Activated T-cell treated with anti-CD3 and anti-CD28 coated beads, Interleukin-2, amount 50 U/mL, for 72 hours (primary cell): ENCODE results near the gene SPATA12. TPM values are rescaled to one million over a fixed set of nuclear protein-coding genes. Genes with fewer than 3 reads are reported as not detected.
"Not testable (repeated sequence)": the region's sequence is repeated elsewhere in the genome, so short reads cannot be mapped to it uniquely, and the experiment has no call there.

Experiments
- ATAC-seq, 2 donors: fragments of 150-1000 bp; cut with Tn5 transposase; replicated peaks in 1 of 2; 2 replicates each; pipeline ENCODE4 v1.10.0; 2021; ENCODE audit warnings: moderate library complexity in 2 of 2, mild to moderate bottlenecking in 1 of 2
- DNase-seq, 2 donors: peaks; one replicate each; pipeline ENCODE4 v3.0.0; 2021 to 2022; ENCODE audit warnings: mixed read lengths in 1 of 2
- H3K27ac Mint-ChIP-seq: one replicate; pipeline ENCODE4 v1.8.0; 2022; ENCODE audit warnings: mild to moderate bottlenecking, moderate library complexity, mixed read lengths
- H3K27me3 Mint-ChIP-seq: one replicate; pipeline ENCODE4 v1.8.0; 2022; ENCODE audit warnings: low read depth, mixed read lengths
- H3K36me3 Mint-ChIP-seq, 2 donors: one replicate each; pipeline ENCODE4 v1.8.0; 2022; ENCODE audit warnings: mixed read lengths in 2 of 2, mild to moderate bottlenecking in 1 of 2; ENCODE audit not compliant: insufficient read depth in 2 of 2
- H3K4me1 Mint-ChIP-seq: one replicate; pipeline ENCODE4 v1.8.0; 2022; ENCODE audit warnings: low read depth, mixed read lengths
- H3K4me3 Mint-ChIP-seq, 2 donors: one replicate each; pipeline ENCODE4 v1.8.0; 2022; ENCODE audit warnings: mild to moderate bottlenecking in 2 of 2, mixed read lengths in 2 of 2, moderate library complexity in 2 of 2
- H3K9me3 Mint-ChIP-seq, 2 donors: one replicate each; pipeline ENCODE4 v1.8.0; 2022; ENCODE audit warnings: mixed read lengths in 2 of 2
- total RNA-seq, 2 donors: library from RNA; stranded (reverse); gene quantifications; one replicate each; pipeline ENCODE4 v1.2.3, GENCODE V29; 2022

The SPATA12 gene
- total RNA-seq, 2 donors from 2014 or later = not detected

- Mint-ChIP-seq H3K4me3 (peak overlapping the region; percentile 63 to 81), H3K36me3 (no peaks in the 10 kb centered on the region), H3K27me3 (peaks cover 59% of the 10 kb centered on the region), H3K4me1 (peaks cover 5% of the 10 kb centered on the region), H3K27ac (no peak overlapping the region), H3K9me3 (no peaks in the 10 kb centered on the region)
- ATAC-seq (peak; percentile 58 to 62), DNase-seq (peak; percentile 22 to 35)
Measured at GRCh38 chr3:57078635-57079473, 18.4 kb downstream of the SPATA12 start.

GRCh38 chr3:57079474-57079831, 19.0 kb downstream of the SPATA12 start:
- H3K27me3 Mint-ChIP-seq = peaks cover 56% of the 10 kb centered on the region
- peaks cover 5% of the 10 kb centered on the region for H3K4me1 Mint-ChIP-seq
- no peak for DNase-seq
- ATAC-seq = peak in 1 of 2 donors; percentile 2
- no peaks in the 10 kb centered on the region for H3K36me3 Mint-ChIP-seq
- H3K4me3 Mint-ChIP-seq = peak overlapping the region in 1 of 2 donors; percentile 48
- no peaks in the 10 kb centered on the region for H3K9me3 Mint-ChIP-seq
- no peak overlapping the region for H3K27ac Mint-ChIP-seq

GRCh38 chr3:57080171-57080570, 19.7 kb downstream of the SPATA12 start:
- ATAC-seq (no peak), DNase-seq (no peak)
- peaks cover 5% of the 10 kb centered on the region for H3K4me1 Mint-ChIP-seq
- no peaks in the 10 kb centered on the region for H3K36me3 Mint-ChIP-seq
- peak overlapping the region; percentile 27 to 33 for H3K4me3 Mint-ChIP-seq
- H3K9me3 Mint-ChIP-seq = no peaks in the 10 kb centered on the region
- H3K27ac Mint-ChIP-seq = no peak overlapping the region
- peaks cover 54% of the 10 kb centered on the region for H3K27me3 Mint-ChIP-seq

- Mint-ChIP-seq H3K36me3 (no peaks in the 10 kb centered on the region), H3K27me3 (peaks cover 44% of the 10 kb centered on the region), H3K4me3 (no peak overlapping the region), H3K4me1 (peaks cover 5% of the 10 kb centered on the region), H3K9me3 (no peaks in the 10 kb centered on the region), H3K27ac (no peak overlapping the region)
- DNase-seq (no peak), ATAC-seq (no peak)
Measured at GRCh38 chr3:57081173-57081572, 20.7 kb downstream of the SPATA12 start.

- no peaks in the 10 kb centered on the region for H3K36me3 Mint-ChIP-seq
- no peak overlapping the region for H3K4me3 Mint-ChIP-seq
- peaks cover 5% of the 10 kb centered on the region for H3K4me1 Mint-ChIP-seq
- no peaks in the 10 kb centered on the region for H3K9me3 Mint-ChIP-seq
- peaks cover 31% of the 10 kb centered on the region for H3K27me3 Mint-ChIP-seq
- DNase-seq (no peak), ATAC-seq (no peak)
- no peak overlapping the region for H3K27ac Mint-ChIP-seq
Measured at GRCh38 chr3:57082481-57082880, 22.0 kb downstream of the SPATA12 start.

GRCh38 chr3:57083266-57083995, 23.0 kb downstream of the SPATA12 start:
- not testable (repeated sequence) for DNase-seq, H3K4me1 Mint-ChIP-seq, H3K27ac Mint-ChIP-seq, H3K4me3 Mint-ChIP-seq, ATAC-seq, H3K9me3 Mint-ChIP-seq, H3K36me3 Mint-ChIP-seq
- peaks cover 22% of the 10 kb centered on the region for H3K27me3 Mint-ChIP-seq

DNA sequence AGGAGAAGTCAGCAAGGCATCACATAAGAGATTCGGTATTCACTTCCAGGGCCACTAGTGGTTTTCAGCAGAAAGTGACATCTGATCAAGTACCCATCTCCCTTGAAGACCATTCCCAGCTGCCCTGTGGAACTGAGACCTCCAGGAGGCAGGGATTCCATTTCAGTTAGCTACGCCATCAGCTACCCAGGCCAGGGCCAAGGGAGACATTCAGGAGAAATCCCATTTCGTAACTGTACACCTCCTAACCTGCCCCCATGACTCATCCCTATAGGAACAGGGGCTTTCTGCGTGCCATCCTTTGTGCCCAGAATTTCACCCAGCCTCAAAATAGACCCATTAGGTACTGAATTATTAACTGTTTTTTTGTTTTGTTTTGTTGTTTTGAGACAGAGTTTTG, 24.7 kb downstream of the SPATA12 start:
- DNase-seq = no peak
- peaks cover 16% of the 10 kb centered on the region for H3K27me3 Mint-ChIP-seq
- H3K36me3 Mint-ChIP-seq = no peaks in the 10 kb centered on the region
- no peak overlapping the region for H3K27ac Mint-ChIP-seq
- H3K4me1 Mint-ChIP-seq = no peaks in the 10 kb centered on the region
- H3K9me3 Mint-ChIP-seq = no peaks in the 10 kb centered on the region
- no peak for ATAC-seq
- H3K4me3 Mint-ChIP-seq = no peak overlapping the region

DNA sequence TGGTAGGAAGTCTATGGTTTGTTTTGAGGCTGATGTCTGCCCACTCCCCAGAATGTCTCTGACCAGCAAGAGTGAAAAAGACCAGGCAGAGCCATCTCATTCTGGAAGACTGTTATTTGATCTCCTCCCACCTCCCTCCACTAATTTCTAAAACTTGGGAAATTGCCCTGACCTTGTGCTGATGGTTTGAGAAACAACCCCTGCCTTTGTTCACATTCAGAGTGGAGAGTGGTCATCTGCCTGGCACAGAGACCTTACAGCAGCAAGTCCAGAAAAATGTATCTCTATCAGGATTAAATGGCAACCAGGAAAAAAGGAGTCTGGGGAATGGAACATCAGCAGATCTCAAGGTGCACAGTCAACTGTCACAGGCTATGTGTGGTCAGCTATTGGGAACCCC, 25.7 kb downstream of the SPATA12 start:
- Mint-ChIP-seq H3K4me3 (no peak overlapping the region), H3K27ac (no peak overlapping the region), H3K4me1 (no peaks in the 10 kb centered on the region), H3K27me3 (peaks cover 12% of the 10 kb centered on the region), H3K9me3 (no peaks in the 10 kb centered on the region), H3K36me3 (no peaks in the 10 kb centered on the region)
- DNase-seq = no peak
- no peak for ATAC-seq

DNA sequence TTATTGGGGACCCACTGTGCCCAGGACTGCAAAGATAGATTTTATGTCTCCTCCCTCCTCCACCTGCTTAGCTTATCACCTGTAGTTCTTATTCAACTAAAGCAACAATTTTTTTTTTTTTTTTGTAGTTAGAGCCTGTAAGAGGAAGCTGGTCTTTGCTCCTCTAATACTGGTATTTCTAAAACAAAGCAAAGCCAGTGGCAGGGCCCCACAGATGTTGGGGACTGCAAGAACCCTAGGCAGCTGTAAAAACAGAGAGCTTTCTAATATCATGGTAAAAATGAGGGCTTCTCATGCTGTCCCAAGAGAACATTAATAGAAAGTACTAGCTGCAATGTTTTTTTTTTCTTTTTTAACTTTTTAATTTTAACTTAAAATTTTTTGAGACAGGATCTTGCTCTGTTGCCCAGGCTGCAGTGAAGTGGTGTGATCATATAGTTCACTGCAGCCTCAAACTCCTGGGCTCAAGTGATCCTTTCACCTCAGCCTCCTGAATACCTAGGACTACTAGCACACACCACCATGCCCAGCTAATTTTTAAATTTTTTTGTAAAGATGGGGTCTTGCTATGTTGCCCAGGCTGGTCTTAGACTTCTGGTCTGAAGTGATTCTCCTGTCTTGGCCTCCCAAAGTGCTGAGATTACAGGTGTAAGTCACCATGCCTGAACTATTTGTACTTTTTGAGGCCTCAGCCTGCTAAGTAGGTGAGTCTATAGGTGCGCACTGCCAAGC, 27.1 kb downstream of the SPATA12 start:
- Mint-ChIP-seq H3K27me3 (peaks cover 12% of the 10 kb centered on the region), H3K36me3 (no peaks in the 10 kb centered on the region), H3K4me3 (no peak overlapping the region), H3K27ac (no peak overlapping the region), H3K4me1 (no peaks in the 10 kb centered on the region), H3K9me3 (no peaks in the 10 kb centered on the region)
- ATAC-seq (no peak), DNase-seq (no peak)

DNA sequence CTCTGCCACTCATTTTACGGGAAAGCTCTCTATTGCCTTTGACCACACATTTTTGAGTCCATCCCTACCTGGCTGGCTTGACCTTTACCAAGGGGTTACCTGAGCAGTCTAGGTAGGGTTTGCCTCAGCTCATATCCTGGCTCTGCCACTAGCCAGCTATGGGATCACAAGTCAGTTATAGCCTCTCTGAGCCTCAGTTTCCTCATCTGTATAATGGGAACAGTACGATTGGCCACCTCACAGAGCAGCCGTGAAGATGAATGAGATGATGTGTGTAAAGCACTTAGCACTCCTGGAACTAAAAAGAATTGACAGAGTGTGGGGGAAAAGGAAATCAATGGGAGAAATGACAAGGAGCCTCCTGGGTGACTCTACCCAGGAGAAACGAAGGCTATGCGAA, 28.0 kb downstream of the SPATA12 start:
- H3K4me1 Mint-ChIP-seq = no peaks in the 10 kb centered on the region
- H3K4me3 Mint-ChIP-seq = no peak overlapping the region
- DNase-seq (no peak), ATAC-seq (no peak)
- H3K9me3 Mint-ChIP-seq = no peaks in the 10 kb centered on the region
- no peak overlapping the region for H3K27ac Mint-ChIP-seq
- peaks cover 12% of the 10 kb centered on the region for H3K27me3 Mint-ChIP-seq
- H3K36me3 Mint-ChIP-seq = no peaks in the 10 kb centered on the region

- Mint-ChIP-seq H3K36me3 (no peaks in the 10 kb centered on the region), H3K9me3 (no peaks in the 10 kb centered on the region), H3K4me3 (no peak overlapping the region), H3K27me3 (peaks cover 12% of the 10 kb centered on the region), H3K27ac (no peak overlapping the region), H3K4me1 (no peaks in the 10 kb centered on the region)
- DNase-seq (no peak), ATAC-seq (no peak)
Measured at GRCh38 chr3:57089043-57089442, 28.6 kb downstream of the SPATA12 start.

- Mint-ChIP-seq H3K27ac (peak overlapping the region; percentile 20), H3K36me3 (no peaks in the 10 kb centered on the region), H3K27me3 (peaks cover 7% of the 10 kb centered on the region), H3K9me3 (no peaks in the 10 kb centered on the region), H3K4me1 (no peaks in the 10 kb centered on the region), H3K4me3 (no peak overlapping the region)
- ATAC-seq = no peak
- no peak for DNase-seq
Measured at GRCh38 chr3:57091521-57092273, 31.2 kb downstream of the SPATA12 start.
